ENCODE results near the gene GTF3C2. TPM values are rescaled to one million over a fixed set of nuclear protein-coding genes. Genes with fewer than 3 reads are reported as not detected.
A peak's percentile ranks its signal among the peaks of the same experiment; 100 is the strongest.
"Not testable (repeated sequence)": the region's sequence is repeated elsewhere in the genome, so short reads cannot be mapped to it uniquely, and the experiment has no call there.

GTF3C2 gene
- polyA plus RNA-seq, 4 donors: 62.8 to 77.1 (median 72.7) TPM

DNA sequence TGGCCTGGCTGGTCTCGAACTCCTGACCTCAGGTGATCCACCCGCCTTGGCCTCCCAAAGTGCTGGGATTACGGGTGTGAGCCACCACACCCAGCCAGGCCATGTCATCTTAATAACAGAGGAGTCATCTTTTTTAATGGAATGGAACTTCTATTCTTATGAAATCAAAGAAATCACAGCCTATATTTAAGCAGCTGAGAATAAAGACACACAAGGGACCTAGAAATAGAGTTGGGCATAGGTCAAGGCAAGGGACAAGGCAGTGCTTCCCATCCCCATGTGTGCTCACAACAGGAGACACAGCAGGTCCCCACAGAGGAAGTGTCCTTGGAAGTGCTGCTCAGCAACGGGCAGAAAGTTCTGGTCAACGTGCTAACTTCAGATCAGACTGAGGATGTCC, 17.0 kb upstream of the GTF3C2 start:
- DNase-seq (ENCODE audit: low read depth in 4 of 4, low spot score in 3 of 4): no peak

DNA sequence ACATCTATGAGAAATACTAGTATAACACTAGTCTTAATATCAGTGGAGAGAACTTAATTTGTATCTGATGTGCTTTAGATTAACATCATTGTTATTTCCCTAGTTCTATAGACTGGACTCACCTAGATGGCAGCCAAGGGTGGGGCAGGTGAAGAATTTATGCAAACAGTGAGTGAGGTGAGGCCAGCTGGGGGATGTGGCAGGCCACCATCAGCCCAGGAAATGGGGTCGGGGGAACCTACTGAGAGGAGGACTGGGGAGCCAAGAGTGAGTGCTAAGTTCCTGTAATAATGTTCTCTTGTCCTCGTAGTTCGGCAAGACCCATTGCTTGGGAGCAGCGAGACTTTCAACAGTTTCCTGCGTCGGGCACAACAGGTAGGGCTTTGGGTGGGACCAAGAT, 16.4 kb upstream of the GTF3C2 start:
- no peak for DNase-seq (ENCODE audit: low read depth in 4 of 4, low spot score in 3 of 4)

DNA sequence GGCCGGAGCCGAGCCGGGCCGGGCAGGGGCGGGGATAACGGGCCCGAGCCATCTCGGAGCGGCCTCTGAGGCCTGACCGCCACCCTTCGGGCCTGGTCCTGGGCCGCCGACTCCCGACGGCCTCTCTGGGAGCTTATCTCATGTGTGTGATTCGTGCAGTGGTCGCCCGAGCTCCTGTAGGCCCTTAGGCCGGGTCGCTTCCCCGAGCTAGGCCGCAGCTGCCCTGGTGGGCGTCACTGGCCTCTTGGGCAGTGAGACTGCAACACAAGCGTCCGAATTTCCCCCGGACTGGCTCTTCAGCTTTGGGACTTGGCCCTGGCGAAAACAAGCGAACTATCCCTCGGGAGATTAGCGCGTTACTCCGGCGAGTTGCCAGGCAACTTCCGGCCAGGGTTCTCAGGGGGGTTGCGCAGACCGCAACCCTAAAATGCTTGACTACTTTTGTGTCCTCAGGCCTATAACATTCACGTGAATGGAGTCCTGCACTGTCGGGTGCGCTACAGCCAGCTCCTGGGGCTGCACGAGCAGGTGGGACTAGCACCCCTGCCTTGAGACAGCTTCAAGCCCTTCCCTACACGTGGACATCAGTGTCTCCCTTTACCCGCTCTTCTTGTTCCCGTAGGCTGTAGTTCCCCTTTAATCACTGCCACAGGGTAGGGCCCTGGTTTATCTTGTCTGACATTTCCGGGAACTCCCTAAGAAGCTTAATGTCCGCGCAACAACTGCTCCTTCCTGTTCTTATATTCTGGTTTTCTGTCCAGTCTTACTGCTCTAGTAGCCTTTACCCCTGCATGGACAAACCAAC, 14.5 kb upstream of the GTF3C2 start:
- DNase-seq (ENCODE audit: low read depth in 4 of 4, low spot score in 3 of 4): peak in 1 of 4 donors; percentile 8

DNA sequence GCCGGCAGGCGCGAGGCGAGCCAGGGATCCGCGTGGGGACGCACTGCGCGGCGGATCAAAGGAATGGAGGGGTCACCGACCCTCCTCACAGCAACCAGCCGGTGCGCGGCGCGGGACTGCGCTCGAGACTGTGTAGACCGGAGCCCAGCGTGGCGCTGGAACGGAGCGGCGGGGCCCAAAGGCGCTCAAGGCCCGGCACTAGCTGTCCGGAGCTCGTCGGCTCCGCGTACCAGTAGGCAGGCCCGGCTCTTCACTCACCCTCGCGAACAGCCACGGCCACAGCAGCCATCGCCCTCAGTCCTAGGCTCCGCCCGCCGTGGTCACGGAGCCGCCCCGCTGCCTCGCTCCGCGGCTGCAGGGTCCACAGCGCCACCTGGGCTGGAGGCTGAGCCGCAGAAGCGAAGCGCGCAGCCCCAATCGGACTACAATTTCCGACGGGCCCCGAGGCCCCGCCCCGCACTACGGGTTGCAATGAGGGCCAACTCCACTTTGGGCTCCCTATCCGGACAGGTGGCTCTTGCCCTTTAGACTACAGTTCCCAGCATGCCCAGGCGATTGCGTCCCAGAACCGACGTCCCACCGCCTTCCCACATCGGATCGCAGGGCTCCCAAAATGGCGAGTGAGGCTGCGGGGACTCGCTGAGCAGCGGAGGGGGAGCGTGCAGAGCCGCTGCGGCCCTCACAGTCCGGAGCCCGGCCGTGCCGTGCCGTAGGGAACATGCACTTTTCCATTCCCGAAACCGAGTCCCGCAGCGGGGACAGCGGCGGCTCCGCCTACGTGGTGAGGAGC, 13.7 kb upstream of the GTF3C2 start, which contains the start of the genes EIF2B4 and SNX17:
Gene EIF2B4 (minus strand): TSS at position 313 of the 790 bp plus-strand sequence. CDS start 24 bp downstream, at position 289.
Gene SNX17 (plus strand): TSS at position 591 of the 790 bp plus-strand sequence. CDS start 128 bp downstream, at position 719.
- peak; percentile 97 to 99 (median 98) for DNase-seq (ENCODE audit: low read depth in 4 of 4, low spot score in 3 of 4)

DNA sequence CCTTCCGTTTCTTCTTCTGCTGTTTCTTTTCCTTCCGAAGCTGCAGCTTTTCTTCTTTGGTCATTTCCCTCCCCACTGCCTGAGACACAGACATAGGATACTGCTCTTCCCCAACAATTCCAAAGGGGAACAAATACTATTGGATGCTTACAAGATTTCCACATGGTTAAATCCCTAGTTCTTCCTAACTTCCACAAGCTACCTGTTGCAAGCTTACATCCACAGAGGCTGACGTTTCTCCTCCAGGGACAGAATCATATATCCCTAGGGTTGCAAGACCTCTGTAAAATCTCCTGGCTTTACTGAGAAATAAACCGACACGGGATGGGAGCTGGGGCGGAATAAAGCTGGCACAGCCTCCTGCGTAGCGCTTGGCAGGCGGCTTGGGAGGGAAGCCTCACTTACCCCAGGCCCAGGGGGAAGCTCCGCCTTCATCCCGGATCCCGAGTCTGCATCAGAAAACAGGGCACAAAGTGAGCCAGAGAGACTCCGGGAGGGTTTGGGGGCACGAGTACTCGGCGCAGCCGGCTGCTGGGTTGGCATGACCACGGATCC, 13.0 kb upstream of the GTF3C2 start:
- DNase-seq (ENCODE audit: low read depth in 4 of 4, low spot score in 3 of 4): no peak

DNA sequence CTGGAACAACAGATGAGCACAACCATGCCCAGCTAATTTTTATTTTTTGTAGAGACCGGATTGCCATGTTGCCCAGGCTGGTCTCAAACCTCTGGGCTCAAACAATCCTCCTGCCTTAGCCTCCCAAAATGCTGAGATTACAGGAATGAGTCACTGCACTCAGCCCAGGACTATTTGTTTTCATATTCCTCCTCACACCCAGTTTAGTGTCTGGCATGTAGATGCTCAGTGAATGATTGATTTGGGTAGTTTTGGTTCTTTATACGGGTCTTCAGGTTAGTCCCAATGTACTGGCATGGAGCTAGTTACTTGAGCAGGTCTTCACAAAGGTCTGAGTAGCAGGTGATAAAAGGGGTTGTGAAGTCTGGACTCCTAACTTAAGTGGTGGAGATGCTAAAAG, 7.4 kb upstream of the GTF3C2 start:
- DNase-seq (ENCODE audit: low read depth in 4 of 4, low spot score in 3 of 4): no peak

DNA sequence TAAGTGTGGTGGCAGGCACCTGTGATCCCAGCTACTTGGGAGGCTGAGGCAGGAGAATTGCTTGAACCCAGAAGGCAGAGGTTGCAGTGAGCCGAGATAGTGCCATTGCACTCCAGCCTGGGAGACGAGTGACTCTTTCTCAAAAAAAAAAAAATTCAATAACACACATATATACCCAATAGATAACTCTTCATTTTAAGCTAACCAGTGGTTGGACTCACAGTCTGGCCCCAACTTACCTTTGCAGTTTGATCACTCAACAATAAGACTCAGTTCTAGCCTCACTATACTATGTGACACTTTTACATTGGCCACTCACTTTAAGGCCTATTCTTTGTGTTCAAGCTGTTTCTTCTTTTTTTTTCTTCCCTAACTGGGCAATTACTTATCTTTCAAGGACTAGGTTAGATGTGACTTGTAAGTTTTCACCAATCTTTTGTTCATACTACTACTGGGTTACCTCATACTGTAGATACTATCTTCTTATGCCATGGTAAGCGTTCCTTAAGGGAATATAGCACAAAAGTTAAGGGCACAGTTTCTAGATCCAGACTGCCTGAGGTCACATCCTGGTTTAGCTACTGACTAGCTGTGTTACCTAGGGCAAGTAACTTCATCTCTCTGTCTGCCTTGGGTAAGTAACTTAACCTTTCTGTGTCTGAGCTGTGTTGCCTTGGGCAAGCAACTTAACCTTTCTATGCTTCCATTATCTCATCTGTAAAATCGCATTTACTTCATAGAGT, 6.3 kb upstream of the GTF3C2 start:
- DNase-seq (ENCODE audit: low read depth in 4 of 4, low spot score in 3 of 4): no peak

DNA sequence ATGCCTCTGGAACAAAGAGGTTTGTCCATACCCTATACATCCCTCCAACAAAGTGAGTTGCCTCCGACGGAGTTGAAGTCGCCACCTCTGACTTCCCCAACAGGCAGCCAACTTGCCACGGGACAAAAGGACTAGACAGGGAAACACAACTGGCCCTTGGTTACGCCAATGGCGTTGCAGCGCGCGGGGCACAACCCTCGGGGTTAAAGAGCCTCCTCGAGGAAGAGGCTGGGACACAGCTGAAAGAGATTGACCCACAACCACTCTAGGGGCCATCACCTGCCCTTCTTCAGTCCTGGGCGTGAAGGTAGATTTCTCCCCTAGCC, 545 bp downstream of the GTF3C2 start:
- peak in 1 of 4 donors; percentile 28 for DNase-seq (ENCODE audit: low read depth in 4 of 4, low spot score in 3 of 4)

DNA sequence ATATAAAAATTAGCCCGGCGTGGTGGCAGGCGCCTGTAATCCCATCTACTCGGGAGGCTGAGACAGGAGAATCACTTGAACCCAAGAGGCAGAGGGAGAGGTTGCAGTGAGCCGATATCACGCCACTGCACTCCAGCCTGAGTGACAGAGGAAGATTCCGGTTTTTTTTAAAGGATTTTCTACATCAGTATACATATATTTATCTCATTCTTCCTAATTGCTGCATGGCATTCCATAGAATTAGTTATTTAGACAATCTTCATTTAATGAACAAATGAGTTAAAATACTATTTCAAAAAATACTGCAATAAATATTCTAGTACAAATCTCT, 2.0 kb downstream of the GTF3C2 start:
- no peak for DNase-seq (ENCODE audit: low read depth in 4 of 4, low spot score in 3 of 4)

DNA sequence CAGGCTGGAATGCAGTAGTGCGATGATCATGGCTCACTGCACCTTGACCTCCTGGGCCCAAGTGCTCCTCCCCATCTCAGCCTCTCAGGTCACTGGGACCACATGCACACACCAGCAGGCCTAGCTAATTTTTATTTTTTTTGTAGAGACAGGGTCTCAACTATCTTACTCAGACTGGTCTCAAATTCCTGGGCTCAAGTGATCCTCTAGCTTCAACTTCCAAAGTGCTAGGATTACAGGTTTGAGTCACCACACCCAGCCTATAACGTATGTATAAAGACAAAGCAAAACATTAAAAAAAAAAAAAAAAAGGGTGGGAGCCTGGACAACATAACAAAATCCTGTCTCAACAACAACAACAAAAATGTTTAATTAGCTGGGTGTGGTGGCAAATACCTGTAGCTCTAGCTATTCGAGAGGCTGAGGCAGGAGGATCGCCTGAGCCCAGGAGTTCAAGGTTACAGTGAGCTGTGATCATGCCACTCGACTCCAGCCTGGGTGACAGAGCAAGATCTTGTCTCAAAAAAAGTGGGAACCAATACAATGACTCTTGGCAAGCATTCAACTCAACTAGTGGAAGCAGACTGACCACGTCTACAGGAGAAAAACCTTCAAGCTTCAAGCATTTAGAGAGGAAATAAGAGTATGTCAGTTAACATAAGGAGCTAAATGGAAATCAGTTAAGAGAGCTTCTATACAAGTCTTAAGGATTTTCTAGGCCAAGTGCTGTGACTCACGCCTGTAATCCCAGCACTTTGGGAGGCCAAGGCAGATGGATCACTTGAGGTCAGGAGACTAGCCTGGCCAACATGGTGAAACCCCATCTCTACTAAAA, 2.6 kb downstream of the GTF3C2 start:
- DNase-seq (ENCODE audit: low read depth in 4 of 4, low spot score in 3 of 4): no peak

DNA sequence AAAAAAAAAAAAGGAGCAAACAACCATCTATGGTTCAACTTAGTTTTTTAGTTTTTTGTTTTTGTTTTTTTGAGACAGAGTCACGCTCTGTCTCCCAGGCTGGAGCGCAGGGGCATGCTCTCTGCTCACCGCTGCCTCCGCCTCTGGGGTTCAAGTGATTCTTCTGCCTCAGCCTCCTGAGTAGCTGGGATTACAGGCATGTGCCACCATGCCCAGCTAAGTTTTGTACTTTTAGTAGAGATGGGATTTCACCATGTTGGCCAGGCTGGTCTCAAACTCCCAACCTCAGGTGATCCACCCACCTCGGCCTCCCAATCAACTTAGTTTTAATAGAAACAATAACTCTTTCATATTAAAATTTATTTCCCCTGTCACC, 3.2 kb downstream of the GTF3C2 start:
- DNase-seq (ENCODE audit: low read depth in 4 of 4, low spot score in 3 of 4): not testable (repeated sequence)

DNA sequence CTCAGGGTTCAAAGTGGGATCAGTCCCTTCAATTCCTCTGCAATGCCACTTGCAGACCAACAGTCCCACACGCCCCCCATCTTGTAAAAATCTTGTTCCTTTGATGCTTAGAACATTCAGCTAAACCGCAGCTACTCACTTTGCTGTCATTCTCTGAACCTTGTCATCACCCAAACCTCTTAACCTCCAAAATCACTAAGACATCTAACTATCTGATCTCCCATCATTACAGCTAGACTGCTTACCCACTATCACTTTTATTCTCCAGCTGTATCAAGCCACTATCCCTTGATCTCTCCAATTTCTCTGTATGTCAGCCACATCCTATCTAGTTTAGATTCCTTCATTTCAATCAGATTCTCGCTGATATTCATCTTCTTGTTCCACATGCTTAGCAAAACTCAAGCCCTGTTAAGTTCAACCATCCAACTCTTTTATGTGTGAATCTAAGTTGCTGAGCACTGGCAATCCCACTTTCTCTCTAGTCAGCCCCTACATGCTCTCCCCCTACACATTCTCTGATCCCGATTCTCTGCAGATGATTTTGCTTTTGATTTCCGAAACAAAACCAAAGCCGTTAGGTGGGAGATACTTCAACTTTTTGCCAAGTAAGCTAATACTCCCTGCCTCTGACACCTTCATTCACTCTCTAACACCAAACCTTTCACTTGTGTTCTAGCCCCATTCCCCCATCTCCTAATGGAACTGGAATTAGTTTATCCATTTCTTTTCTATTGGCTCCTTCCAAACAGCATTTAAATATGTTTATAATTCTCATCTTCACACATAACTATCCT, 4.6 kb downstream of the GTF3C2 start:
- DNase-seq (ENCODE audit: low read depth in 4 of 4, low spot score in 3 of 4): no peak

DNA sequence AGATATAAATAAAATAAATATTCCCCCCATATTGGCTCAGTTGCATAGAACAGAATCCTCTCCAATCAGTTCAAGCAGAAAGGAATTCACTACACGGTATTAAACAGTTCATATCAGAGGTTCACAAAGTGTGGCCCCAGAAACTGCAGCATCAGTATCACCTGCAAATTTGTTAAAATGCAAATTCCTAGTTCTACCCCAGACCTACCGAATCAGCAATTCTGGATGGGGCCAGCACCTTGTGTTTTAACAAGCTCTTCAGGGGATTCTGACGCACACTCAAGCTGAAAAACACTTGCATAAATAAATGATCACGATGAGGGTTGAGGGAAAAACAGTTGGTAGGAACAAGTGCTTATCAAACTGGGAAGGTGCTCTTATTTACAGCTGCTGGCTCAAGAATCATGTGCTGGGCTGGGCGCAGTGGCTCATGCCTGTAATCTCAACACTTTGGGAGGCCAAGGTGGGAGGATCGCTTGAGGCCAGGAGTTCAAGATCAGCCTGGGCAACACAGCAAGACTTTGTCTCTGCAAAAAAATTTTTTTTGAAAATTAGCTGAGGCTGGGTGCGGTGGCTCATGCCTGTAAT, 6.4 kb downstream of the GTF3C2 start:
- DNase-seq (ENCODE audit: low read depth in 4 of 4, low spot score in 3 of 4): no peak

DNA sequence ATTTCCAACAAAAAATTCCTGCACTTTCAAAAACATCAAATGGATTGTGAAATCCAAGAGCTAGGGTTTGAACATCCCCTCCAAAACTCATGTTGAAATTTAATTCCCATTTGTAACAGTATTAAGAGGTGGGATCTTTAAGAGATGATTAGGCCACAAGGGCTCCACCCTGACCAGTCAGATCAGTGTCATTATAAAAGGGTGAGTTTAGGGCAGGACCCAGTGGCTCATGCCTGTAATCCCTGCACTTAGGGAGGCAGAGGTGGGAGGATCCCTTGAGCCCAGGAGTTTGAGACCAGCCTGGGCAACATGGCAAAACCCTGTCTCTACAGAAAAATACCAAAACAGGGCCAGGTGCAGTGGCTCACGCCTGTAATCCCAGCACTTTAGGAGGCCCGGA, 8.9 kb downstream of the GTF3C2 start:
- DNase-seq (ENCODE audit: low read depth in 4 of 4, low spot score in 3 of 4): no peak

DNA sequence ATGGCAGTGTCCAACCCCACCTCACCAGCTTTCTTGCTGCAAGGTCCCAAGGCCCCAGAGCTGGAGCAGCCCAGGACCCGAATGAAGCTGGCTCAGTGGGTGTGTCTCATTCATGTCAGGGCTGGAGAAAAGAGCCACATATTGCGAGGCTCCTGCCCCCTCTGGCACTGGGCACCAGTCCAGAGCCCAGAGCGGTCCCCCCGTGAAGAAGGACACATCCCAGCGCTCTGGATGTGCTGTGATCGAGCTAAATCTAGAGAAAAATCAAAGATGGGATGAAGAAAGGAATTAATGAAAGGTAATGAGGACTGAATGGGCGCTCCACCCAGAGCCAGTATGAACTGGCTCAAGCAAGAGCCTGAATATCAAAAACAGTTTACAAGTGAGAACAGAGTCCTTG, 20.4 kb downstream of the GTF3C2 start:
- DNase-seq (ENCODE audit: low read depth in 4 of 4, low spot score in 3 of 4): no peak

DNA sequence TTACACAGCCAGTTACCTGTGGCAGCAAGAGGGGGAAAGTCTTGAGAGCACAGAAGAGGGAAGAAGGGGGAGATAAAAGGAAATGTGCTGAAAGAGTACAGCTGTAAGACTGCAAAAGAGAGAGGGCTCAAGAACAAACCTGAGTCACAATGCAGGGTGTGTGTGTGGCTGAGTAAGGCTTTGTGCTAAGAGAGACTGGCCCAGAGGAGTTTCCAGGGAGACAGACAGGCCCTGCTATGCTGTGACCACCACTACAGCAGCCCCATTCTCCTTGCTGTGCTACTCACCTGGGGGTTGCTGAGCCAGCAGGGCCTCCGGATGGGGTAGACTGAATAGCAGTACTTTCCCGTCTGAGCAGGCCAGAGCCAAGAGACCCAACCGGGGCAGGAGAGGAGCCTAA, 21.3 kb downstream of the GTF3C2 start:
- no peak for DNase-seq (ENCODE audit: low read depth in 4 of 4, low spot score in 3 of 4)

DNA sequence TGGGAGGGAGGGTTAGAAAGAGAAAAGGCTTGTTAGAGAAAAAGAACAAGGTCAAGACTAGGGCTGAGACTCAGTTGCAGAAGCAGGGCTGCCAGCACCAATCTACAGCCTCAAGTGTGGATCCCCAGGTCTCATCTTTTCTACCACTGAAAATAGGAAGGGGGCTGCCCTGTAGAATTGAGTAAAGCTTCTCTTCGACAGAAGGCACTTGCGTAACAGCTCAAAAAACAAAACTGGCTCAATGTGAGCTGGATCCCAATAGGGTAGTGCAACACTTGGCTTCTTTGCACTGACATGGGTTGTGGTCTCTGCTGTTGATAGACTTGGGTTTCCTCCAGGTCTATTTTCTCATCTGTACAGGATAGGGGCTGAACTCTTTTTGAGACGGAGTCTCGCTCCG, 31.8 kb downstream of the GTF3C2 start:
- DNase-seq (ENCODE audit: low read depth in 4 of 4, low spot score in 3 of 4): no peak

DNA sequence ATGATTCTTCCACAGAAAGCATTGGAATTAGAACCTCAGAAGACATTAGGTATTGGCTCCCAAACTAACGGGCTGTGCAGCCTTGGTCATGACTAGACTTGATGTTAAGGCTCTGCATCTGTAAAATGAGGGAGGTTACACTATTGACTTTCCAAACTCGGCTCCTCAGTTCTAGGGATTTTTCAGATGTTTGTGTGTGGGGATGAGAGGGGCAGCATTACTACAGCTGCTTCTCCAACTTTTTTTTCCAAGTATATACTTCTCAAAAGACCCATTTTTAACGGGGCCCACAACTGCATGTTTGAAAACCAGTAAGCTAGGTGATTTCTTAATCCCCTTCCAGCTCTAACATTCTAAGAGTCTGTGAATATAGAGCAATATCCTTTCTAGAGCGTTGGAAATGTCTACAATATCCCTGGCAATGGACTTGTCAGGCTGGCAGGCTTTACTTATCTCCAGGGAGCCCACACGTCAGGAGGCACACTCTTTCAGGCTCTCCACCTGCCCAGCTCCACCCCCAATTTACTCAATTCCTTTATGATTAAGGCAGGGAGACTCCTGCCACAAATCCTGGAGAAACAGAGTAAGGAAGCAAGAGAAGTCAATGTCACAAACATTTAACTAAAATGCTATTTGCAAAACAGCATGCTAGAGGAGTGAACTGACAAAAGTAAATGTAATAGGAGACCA, 32.8 kb downstream of the GTF3C2 start:
- DNase-seq (ENCODE audit: low read depth in 4 of 4, low spot score in 3 of 4): no peak
